Hippocampal formation (tissue), 2 donors: ENCODE measurements around the gene NUSAP1.
A peak's percentile ranks its signal among the peaks of the same experiment; 100 is the strongest.
"Not testable (repeated sequence)": the region's sequence is repeated elsewhere in the genome, so short reads cannot be mapped to it uniquely, and the experiment has no call there.

Experiments used
- DNase-seq, 2 donors: peaks; one replicate each; lab custom pipeline; 2025; lab: John Stamatoyannopoulos, UW

NUSAP1 gene, protein sequence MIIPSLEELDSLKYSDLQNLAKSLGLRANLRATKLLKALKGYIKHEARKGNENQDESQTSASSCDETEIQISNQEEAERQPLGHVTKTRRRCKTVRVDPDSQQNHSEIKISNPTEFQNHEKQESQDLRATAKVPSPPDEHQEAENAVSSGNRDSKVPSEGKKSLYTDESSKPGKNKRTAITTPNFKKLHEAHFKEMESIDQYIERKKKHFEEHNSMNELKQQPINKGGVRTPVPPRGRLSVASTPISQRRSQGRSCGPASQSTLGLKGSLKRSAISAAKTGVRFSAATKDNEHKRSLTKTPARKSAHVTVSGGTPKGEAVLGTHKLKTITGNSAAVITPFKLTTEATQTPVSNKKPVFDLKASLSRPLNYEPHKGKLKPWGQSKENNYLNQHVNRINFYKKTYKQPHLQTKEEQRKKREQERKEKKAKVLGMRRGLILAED

DNA sequence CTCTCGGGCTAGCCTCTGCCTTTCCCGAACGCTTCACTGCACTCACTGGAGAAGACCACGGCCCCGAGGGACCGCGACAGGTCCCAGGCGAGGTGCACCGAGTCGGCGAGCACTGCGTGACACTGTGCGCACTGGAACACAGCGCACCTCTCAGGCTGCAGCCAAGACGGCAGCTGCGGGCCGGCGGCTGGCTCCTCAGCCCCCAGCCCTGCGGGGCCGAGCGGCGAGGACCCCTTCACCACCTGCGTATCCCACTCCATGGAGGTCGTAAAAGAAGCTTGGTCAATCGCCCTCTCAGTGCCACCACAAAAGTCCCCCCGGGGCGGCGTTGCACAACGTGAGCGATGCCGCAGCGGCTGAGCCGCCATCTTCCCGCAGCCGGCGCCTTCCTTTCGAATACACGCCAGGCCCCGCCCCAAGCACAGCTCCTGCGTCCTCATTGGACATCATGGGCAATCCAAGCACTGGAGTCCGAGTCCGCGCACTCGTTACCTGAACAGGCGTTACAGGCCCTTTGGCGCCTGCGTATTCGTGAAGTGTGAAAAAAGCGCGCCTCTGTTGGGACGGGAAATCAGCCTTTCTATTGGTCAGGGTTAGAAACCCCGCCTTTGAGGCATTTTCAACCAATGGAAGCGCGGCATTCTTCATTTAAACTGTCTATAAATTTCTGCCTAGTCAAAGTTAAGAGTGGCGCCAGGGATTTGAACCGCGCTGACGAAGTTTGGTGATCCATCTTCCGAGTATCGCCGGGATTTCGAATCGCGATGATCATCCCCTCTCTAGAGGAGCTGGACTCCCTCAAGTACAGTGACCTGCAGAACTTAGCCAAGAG is at the start of gene NUSAP1, which contains the start of gene OIP5:
TSS of gene NUSAP1 (plus strand) at position 688 of the 832 bp plus-strand sequence. CDS start at position 765, 77 bp downstream.
TSS of gene OIP5 (minus strand) at position 398 of the 832 bp plus-strand sequence. CDS start at position 368, 30 bp downstream.
- peak; percentile 92 to 94 for DNase-seq

DNA sequence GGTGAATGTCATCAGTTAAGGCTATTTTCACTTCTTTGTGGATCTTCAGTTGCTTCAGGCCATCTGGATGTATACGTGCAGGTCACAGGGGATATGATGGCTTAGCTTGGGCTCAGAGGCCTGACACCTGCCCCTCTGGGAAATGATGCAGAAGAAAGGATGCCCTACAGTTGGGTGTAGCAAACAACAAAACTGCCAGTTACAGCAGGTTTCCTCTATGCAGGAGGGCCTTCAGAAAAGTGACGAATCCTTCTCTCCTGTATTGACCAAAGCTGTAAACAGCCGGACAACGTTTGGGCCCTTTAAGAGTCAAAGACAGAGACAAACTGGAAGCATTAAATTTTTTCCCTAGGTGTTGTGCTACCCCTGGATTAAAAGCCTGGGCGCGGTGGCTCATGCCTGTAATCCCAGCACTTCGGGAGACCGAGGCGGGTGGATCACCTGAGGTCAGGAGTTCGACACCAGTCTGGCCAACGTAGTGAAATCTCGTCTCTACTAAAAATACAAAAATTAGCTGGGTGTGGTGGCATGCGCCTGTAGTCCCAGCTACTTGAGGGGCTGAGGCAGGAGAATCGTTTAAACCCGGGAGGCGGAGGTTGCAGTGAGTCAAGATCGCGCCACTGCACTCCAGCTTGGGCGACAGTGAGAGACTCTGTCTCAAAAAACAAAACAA is 49.6 kb upstream of the NUSAP1 start:
- DNase-seq: not testable (repeated sequence)

DNA sequence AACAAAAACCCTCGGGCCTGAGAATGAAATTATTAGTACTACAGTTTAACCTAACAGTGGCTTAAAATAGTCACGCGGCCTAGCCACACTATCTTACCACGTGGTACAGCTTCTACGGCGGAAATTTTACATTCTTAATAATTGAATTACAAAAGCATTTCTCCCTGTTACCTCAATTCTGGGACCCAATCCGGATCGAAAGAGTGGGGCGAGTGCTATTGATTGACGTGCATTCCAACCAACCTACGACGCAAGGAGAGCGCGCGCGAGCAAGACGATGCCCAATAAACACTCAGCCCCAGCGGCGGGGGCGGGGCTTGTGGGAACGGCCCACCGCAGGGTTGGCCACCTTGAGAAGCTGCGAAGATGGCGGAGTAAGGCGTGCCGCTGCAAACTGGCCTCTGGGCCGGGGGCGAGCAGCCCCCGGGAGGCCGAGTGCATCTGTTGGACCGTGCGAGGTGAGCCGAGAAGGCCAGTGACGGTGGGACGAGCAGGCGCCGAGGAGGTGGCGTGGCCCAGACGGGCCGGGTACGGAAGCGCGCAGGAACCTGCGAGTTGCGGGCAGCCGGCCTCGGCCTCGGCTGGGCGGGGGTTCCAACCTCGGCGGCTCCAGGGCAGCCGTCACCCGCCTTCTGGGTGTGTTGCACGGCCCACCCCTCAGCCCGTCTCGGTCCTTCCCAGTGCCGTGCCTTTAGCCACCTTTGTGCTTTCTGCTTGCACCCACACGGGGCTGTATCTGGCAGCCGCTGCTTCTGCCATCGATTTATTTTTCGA is 48.8 kb upstream of the NUSAP1 start:
- DNase-seq: peak; percentile 95 to 97

DNA sequence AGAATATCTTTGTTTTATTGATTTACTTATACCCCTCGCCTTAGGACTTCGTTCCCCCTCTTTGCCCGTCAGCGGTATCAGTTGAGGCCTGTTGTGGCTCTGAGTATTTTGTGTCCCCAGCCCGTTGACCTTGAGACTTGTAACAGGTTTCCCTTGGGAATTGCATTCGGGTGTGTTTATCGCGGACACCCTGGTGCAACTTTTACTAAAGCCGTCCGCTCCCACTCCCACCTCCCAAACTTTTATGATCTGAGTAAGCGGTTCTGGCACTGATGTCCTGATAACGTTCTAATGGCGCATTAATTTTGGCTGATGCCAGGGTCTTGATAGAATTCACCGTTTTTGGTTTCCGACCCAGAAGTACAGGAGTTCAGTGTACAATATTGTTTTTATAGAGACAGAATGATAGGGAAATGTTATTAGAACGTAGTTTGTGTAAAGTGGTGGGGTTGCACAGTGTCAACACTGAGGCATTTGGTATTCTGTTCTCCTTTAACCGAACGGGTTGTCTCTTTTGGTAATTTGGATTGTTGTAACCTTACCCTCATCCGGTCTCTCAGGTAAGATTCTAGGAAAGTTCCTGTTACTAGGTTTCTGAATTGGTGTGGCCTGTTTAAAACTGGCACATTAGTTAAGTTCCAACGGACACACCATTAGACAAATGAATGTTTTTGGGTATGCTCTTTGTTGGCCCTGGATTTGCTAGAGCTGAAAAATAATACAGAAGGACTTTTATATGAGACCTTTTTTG is 48.1 kb upstream of the NUSAP1 start:
- no peak for DNase-seq

DNA sequence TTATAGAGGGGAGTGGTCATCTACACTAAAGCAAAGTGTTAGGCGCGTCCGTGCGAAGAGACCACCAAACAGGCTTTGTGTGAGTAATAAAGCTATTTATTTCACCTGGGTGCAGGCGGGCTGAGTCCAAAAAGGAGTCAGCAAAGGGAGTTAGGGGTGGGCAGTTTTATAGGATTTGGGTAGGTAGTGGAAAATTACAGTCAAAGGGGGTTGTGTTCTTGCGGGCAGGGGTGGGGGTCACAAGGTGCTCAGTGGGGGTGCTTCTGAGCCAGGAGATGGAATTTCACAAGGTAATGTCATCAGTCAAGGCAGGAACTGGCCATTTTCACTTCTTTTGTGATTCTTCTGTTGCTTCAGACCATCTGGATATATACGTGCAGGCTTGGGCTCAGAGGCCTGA is 47.4 kb upstream of the NUSAP1 start:
- no peak for DNase-seq

DNA sequence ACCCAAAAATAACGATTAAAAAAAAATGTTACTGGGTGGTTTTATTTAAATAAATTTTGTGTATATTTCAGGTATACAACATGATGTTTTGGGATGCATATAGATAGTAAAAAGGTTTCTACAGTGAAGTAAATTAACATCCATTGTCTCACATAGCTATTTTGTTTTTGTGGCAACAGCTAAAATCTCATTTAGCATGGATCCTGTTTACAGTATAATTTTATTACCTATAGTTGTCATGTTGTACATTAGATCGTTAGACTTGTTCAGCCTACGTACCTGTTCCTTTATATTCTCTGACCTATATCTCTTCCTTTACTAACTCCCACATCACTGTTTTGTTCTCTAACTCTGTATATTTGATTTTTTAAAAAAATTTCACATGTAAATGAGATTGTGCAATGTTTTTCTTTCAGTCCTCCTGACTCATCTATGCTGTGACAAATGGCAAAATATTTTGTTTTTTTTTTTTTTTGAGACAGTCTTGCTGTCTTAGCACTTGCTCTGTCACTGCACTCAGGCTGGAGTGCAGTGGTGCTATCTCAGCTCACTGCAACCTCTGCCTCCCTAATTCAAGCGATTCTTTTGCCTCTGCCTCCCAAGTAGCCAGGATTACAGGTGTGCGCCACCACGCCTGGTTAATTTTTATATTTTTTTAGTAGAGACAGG is 45.9 kb upstream of the NUSAP1 start:
- no peak for DNase-seq

DNA sequence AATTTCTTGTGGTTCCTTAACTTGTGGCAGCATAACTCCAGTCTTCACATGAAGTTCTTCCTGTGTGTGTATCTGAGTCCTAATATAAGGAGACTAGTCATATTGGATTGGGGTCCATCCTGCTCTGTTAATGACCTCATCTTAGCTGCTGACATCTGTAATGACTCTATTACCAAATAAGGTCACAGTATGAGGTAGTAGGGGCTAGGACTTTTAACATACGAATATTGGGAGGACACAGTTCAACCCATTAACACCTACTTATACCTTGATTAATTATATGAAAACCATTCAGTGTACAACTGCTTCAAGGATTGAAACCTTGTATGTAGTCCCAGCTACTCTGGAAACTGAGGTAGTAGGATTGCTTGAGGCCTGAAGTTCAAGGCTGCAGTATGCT is 44.2 kb upstream of the NUSAP1 start:
- DNase-seq: no peak

DNA sequence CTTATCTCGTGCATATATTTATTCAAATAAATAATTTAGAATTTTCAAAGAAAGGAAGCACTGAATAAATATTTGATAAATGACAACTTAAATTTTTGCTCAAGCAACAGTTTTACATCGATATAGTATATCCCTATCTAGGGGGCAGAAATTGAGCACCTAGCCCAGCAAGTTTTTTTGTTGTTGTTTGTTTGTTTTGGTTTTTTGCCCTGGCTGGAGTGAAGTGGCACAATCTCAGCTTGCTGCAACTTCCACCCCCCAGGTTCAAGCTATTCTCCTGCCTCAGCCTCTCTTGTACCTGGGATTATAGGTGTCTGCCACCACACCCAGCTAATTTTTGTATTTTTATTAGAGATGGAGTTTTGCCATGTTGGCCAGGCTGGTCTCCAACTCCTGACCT is 42.7 kb upstream of the NUSAP1 start:
- no peak for DNase-seq

DNA sequence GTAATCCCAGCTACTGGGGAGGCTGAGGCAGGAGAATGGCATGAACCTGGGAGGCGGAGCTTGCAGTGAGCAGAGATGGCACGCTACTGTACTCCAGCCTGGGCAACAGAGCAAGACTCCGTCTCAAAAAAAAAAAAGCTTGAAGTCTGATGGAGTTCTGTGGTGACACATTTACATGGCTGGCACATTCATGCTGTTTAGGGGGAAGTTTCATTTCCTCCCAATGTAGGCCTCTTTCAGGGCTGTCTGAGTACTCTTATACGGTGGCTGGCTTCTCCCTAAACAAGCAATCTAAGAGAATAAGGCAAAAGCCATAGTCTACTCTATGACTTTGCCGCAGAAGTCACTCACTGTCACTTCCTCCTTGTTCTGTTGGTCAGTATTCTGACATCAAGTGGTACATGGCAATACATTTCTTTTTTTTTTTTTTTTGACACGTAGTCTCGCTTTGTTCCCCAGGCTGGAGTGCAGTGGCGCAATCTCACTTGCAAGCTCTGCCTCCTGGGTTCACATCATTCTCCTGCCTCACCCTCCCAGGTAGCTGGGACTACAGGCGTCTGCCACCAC is 41.5 kb upstream of the NUSAP1 start:
- DNase-seq: no peak

DNA sequence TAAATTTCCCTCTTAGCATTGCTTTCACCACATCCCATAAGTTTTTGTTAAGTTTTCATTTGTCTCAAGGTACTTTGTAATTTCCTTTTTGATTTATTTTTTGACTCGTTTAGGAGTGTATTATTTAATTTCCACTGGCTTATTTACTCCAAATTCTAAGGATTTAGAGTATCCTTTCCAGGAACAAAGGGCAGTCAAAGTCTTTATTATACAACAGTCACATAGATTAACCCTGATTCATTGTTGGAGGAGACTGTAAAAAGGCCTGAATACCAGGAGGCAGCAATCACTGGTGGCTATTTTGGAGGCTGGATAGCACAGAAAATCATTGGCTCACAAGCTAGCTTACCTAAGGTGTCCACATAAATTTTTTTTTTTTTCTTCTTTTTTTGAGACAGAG is 40.2 kb upstream of the NUSAP1 start:
- no peak for DNase-seq

DNA sequence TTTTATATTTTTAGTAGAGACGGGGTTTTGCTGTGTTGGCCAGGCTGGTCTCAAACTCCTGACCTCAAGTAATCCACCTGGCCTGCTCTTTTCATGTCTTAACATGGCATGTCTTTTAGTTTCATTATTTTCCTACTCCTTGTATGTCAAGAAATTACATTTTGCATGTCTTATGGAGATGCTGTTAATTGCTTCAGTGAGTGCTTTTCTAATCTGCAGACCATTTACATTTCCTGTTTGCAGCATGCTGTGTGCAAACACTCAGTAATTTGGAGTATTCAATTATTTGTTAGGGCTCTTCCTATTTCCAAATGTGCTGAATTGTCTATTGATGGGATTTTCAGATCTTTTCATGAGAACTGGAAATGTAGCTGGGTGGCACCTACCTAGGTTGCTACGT is 31.5 kb upstream of the NUSAP1 start:
- DNase-seq: not testable (repeated sequence)

DNA sequence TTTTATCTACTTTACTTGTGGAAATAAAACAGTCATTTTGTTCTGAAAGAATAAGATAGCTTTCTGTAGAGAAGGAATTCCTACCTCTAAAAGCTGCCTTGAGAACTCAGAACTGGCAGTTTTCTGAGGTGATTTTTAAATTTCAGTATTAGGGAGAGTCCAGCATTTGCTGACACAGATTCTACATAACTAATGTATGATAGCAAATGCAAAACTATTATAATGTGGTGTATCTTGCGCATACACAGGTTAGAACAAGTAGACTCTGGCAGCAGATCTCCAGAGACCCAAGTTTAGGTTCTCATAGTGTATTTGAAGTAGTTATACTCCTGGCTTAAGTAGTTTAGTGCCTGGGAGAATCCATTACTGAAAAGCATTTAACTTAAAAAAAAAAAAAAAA is 31.1 kb upstream of the NUSAP1 start:
- no peak for DNase-seq

DNA sequence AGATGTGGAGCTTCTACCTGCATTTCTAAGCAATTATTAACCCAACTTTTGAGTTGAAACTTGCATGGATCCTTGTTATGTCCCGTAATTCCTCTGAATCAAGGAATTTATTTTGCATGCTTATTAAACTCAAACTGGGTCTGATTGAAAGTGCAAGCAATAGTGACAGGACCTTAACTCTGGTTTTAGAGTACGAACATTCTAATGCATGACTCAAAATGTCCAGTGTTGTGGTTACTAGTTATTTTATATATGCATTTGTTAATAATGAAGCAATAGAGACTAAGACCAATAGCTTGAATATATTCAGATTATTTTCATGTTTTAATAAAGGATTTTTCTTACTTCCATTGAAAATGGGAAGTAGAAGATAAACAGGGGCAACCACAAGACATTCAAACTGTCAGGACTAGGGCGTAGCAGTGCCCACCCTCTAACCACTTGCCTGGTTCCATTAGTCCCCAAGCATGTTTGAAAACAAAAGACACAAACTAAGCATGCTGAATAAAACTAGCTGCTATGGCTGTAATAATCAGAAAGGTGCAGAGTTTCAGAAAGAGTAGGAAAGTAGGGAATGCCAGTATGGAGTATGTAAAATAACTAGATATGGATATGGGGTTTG is 28.4 kb upstream of the NUSAP1 start:
- DNase-seq: no peak

DNA sequence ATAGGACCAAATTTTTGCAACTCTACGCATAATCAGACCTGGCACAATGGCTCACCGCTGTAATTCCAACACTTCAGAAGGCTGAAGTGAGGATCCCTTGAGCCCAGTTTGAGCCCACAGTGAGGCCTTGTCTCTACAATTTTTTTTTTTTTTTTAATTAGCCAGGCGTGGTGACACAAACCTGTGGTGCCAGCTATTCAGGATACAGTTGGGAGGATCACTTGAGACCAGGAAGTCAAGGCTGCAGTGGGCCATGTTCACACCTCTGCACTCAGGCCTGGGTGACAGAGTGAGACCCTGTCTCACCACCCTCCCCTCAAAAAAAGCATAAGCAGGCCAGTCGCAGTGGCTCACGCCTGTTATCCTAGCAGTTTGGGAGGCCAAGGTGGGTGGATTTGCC is 25.0 kb upstream of the NUSAP1 start:
- no peak for DNase-seq

DNA sequence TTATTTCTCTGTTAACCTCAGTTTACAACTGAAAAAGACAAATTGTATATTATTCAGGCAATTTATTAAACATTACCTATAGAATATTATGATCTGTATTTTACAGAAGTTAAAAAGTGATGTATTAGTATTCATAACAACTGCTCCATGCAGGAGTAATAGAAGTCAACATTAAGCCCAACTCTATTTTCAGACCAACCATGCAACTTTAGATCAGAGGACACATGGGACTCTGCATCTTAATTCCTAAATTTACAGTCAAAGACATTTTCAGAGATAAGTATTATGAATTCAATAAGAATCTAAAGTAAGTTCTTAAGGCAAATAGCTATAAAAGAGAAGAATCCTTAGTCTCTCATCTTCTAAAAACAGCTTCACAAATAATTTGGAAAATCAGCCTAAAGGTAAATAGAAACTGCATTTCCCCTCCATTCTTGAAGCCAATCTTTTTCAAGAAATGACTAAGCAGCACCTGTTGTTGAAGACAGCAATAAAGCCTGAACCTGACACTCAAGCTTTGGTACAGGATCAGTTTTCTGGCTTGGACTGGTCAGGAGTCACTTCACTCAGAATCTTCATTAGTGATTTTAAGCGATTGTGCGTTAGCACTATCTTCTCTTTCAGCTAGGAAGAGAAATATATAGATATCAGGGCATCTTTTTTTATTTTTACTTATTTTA is 23.3 kb upstream of the NUSAP1 start:
- DNase-seq: no peak

DNA sequence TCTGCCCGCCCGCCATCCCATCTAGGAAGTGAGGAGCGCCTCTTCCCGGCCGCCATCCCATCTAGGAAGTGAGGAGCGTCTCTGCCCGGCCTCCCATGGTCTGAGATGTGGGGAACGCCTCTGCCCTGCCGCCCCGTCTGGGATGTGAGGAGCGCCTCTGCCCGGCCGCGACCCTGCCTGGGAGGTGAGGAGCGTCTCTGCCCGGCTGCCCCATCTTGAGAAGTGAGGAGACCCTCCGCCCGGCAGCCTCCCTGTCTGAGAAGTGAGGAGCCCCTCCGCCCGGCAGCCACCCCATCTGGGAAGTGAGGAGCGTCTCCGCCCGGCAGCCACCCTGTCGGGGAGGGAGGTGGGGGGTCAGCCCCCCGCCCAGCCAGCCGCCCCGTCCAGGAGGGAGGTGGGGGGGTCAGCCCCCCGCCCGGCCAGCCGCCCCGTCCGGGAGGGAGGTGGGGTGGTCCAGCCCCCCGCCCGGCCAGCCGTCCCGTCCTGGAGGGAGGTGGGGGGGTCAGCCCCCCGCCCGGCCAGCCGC is 11.8 kb upstream of the NUSAP1 start:
- DNase-seq: not testable (repeated sequence)

DNA sequence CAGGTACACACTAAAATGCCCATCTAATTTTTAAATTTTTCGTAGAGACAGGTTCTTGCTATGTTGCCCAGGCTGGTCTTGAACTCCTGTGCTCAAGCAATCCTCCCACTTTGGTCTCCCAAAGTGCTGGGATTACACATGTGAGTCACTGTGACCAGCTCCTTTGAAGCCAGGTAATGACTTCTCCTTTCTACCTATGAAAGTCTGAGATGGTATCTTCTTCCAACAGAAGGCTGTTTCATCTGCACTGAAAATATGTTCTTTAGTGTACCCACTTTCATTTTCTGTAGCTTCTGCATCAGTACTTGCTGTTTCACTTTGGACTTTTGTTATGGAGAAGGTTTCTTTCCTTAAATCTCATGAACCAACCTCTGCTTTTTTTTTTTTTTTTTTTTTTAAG is 9.1 kb upstream of the NUSAP1 start:
- DNase-seq: no peak

DNA sequence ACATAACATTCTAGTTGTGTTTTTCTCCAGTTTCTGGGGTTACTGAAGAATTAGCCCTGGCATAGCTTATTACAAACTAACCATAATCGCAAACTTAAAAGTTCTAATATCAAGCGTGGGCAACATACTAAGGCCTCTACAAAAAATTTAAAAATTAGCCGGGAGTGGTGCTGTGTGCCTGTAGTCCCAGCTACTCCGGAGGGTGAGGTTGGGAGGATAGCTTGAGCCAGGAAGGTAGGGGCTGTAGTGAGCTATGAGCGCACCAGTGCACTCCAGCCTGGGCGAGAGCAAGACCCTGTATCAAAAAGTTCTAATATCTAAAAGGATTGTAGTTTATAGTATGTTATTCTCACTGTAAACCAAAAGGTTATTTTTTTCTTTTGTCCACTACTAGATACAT is 1.4 kb upstream of the NUSAP1 start:
- DNase-seq: no peak

DNA sequence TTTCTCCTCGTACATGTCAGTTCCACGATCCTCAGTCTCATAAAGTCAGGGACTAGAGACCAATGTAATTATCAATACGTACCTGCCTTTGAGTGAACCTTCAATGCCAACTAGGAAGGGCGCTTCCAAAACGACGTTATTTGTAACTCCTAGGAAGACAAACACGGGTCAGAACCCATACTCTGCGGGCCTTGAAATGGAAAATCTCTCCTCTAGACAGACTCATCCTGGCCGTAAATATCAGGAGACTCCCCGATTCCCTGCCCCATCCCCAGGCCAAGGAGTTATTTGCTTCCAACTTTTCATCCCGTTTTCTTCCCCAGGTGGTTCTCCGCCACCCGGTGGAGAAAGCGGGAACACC is 868 bp upstream of the NUSAP1 start:
- no peak for DNase-seq
